Kidney tubule cell (primary cell): ENCODE measurements around the gene KIAA1671.

ENCODE experiments used
- DNase-seq: peaks from one replicate; pipeline ENCODE4 v3.0.0-alpha.2; 2018; ENCODE audit warnings: low spot score

The KIAA1671 gene

GRCh38 chr22:25146307-25146706, 193.8 kb downstream of the KIAA1671 start:
- DNase-seq = no peak

GRCh38 chr22:25146906-25147641, 194.6 kb downstream of the KIAA1671 start:
- no peak for DNase-seq

GRCh38 chr22:25147642-25147928, 195.1 kb downstream of the KIAA1671 start:
- DNase-seq = no peak

GRCh38 chr22:25148149-25148691, 195.7 kb downstream of the KIAA1671 start:
- DNase-seq = peak; percentile 34

GRCh38 chr22:25149014-25149413, 196.5 kb downstream of the KIAA1671 start:
- DNase-seq = no peak

- DNase-seq = peak; percentile 42
Observed at GRCh38 chr22:25153961-25154666, 201.6 kb downstream of the KIAA1671 start.

GRCh38 chr22:25154667-25154999, 202.1 kb downstream of the KIAA1671 start:
- DNase-seq = no peak

- DNase-seq = no peak
Observed at GRCh38 chr22:25156736-25157135, 204.2 kb downstream of the KIAA1671 start.

GRCh38 chr22:25159028-25159427, 206.5 kb downstream of the KIAA1671 start:
- DNase-seq = no peak

- DNase-seq = no peak
Observed at GRCh38 chr22:25160120-25160996, 207.8 kb downstream of the KIAA1671 start.

GRCh38 chr22:25161017-25161915, 208.8 kb downstream of the KIAA1671 start:
- no peak for DNase-seq

GRCh38 chr22:25161916-25162530, 209.5 kb downstream of the KIAA1671 start:
- DNase-seq = no peak

- no peak for DNase-seq
Observed at GRCh38 chr22:25162561-25162960, 210.0 kb downstream of the KIAA1671 start.

- DNase-seq = no peak
Observed at GRCh38 chr22:25165785-25166184, 213.3 kb downstream of the KIAA1671 start.

GRCh38 chr22:25166266-25167040, 213.9 kb downstream of the KIAA1671 start:
- no peak for DNase-seq

- no peak for DNase-seq
Observed at GRCh38 chr22:25167082-25167481, 214.6 kb downstream of the KIAA1671 start.

GRCh38 chr22:25167834-25168601, 215.5 kb downstream of the KIAA1671 start:
- DNase-seq = no peak

GRCh38 chr22:25169278-25170031, 216.9 kb downstream of the KIAA1671 start:
- peak; percentile 10 for DNase-seq
